ENCODE measurements around the gene PRRG3. TPM values are rescaled to one million over a fixed set of nuclear protein-coding genes. Genes with fewer than 3 reads are reported as not detected.

PRRG3 gene
- under 1 TPM; 0.05 to 0.96 TPM for total RNA-seq

DNA sequence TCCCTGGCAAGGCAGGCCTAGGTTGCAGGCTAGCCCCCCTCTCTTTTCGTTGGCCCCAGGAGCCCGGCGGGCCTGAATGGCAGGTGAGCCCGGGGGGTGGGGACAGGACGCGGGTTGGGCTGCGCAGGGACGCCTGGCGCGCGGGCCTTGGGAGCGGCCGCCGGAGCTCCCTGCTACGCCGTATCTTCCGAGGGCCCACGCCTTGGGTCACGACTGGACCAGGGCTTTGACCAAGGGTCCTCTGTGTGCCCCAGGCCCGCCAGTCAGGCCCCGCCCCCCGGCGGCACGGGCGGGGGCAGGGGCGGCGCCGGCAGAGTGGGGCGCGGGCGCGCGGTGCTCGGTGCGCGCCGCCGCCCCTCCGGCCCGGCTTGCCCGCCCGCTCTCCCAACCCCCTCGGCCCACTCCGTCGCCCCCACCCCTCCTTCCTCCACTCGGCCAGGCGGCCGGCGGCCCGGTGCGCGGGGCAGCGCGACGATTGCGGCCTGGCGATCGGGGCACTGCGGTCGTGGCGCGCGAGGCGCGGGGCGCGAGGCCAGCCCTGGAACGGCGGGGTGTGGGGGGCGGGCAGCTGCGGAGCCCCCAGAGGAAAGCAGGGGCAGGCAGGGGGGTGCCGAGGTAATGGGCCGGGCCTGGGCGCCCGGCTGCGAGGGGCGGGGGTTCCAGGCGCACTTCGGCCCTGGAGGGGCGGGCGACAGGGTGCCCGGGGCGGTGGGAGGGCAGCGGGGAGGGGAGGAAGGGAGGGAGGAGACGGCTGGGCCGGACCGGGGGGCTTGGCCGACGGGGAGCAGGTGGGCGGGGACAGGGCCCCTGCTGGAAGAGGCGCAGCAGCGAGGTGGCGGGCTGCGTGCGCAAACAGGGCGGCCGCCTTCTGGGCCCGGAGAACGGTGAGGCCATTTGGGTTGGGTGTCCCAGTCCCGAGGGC lies at the start of gene PRRG3:
PRRG3 (plus strand) TSS at position 798 of the 922 bp plus-strand sequence. CDS start 3,357 bp downstream, outside the sequence.
- no peak within 1 kb of the TSS for H3K4me3 ChIP-seq
- intact Hi-C loops (cut with DNase I) = no loop called here
- H3K27ac ChIP-seq = no peak within 1 kb of the TSS
- no peaks in the 10 kb centered on the region for H3K9me3 ChIP-seq
- H3K36me3 ChIP-seq = no peaks in the 10 kb centered on the region
- TF ChIP-seq, protein P1, sequence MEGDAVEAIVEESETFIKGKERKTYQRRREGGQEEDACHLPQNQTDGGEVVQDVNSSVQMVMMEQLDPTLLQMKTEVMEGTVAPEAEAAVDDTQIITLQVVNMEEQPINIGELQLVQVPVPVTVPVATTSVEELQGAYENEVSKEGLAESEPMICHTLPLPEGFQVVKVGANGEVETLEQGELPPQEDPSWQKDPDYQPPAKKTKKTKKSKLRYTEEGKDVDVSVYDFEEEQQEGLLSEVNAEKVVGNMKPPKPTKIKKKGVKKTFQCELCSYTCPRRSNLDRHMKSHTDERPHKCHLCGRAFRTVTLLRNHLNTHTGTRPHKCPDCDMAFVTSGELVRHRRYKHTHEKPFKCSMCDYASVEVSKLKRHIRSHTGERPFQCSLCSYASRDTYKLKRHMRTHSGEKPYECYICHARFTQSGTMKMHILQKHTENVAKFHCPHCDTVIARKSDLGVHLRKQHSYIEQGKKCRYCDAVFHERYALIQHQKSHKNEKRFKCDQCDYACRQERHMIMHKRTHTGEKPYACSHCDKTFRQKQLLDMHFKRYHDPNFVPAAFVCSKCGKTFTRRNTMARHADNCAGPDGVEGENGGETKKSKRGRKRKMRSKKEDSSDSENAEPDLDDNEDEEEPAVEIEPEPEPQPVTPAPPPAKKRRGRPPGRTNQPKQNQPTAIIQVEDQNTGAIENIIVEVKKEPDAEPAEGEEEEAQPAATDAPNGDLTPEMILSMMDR (IDR thresholded peaks at IDR 0.05) = no peak
- DNase-seq = no peak
- no peak within 1 kb of the TSS for H3K9ac ChIP-seq (ENCODE audit: low read depth in 2 of 2, low read length in 2 of 2)
- H3K4me1 ChIP-seq = no peaks in the 10 kb centered on the region
- no peaks in the 10 kb centered on the region for H3K27me3 ChIP-seq

DNA sequence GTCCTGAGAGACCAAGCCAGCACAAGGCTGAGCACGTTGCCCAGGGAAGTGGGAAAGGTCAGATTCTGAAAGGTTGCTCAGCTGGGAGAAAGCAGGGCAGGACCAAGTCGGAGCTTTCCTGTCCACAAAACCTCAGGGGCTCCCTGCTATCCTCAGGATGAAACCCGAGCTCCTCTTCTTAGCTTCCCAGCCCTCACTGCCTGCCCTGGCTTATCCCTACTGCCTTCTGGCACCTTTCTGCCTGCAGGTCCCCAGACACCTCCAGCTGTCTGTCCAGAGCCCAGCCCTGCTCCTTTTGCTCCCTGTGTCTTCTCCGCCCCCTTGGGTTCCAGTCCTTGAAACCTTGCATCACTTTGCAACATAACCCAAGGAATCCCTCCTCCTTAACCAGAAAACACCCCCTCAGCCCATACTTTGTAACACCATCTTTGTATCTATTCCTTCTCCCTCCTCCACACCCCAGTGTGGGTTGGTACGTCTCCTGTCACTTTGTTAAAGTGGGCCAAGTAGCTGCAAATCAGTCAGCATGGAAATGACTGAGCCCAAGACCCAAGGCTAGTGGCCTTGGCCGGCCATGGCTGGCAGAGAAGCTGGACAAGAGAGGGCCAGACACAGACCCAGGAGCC lies 20.0 kb upstream of the PRRG3 start:
- no peaks in the 10 kb centered on the region for H3K9me3 ChIP-seq
- no peak for DNase-seq
- no peaks in the 10 kb centered on the region for H3K4me1 ChIP-seq
- TF ChIP-seq, protein P1 (IDR thresholded peaks at IDR 0.05) = no peak
- H3K27ac ChIP-seq = no peak overlapping the region
- no peaks in the 10 kb centered on the region for H3K36me3 ChIP-seq
- intact Hi-C loops (cut with DNase I) = no loop called here
- no peak overlapping the region for H3K4me3 ChIP-seq
- H3K9ac ChIP-seq (ENCODE audit: low read depth in 2 of 2, low read length in 2 of 2) = no peak overlapping the region
- H3K27me3 ChIP-seq = no peaks in the 10 kb centered on the region

DNA sequence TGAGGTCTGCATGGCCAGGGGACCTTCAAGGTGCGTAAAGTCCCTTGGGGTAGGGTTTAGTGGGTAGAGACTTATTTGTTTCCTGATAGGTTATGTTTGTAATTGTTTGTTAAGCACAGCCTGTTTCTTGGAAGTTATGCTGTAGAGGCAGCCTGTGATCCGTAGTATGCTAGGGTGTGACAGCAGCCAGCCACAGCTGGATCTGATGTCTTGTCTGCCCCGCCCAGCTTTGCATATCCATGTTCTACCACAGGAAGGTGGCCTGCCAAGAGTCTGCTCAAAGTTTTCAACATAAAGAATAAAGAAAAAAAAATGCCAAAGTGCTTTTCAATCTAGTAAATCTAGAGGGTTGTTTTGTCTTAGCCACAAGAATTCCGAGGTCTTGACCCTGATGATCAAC lies 19.1 kb upstream of the PRRG3 start:
- Histone ChIP-seq H3K4me3 (no peak overlapping the region), H3K27me3 (no peaks in the 10 kb centered on the region), H3K4me1 (no peaks in the 10 kb centered on the region), H3K9ac (ENCODE audit: low read depth in 2 of 2, low read length in 2 of 2) (no peak overlapping the region), H3K36me3 (no peaks in the 10 kb centered on the region), H3K27ac (no peak overlapping the region), H3K9me3 (no peaks in the 10 kb centered on the region)
- TF ChIP-seq, protein P1 (IDR thresholded peaks at IDR 0.05) = no peak
- intact Hi-C loops (cut with DNase I) = no loop called here
- DNase-seq = no peak

DNA sequence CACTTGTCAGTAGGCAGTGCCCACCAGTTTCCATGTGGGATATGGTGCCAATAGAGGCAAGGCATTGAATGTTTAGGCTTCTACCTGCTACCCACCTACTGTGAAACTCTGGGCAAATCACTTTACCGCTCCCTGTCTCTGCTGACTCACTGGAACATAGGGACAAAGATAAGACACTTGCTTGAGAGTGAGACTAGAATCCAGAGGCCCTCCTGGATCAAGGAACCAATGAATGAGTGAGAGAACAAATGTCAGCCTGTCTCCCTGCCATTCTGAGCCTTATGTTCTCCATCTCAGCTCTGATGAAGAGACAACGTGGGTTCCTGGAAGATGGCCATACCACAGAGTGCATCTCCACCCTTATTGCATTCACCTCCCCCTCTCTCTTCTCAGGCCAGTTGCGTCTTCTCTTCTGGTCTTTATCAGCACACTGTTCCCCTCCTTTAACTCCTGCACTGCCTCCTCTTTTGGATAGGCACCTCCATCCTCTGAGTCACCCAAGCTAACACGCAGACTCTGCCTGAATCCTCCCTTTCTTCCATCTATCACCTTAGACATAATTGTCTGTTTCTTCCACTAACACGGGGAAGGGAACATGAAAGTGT lies 15.4 kb upstream of the PRRG3 start:
- no peak overlapping the region for H3K4me3 ChIP-seq
- no peaks in the 10 kb centered on the region for H3K27me3 ChIP-seq
- no peaks in the 10 kb centered on the region for H3K4me1 ChIP-seq
- no peak overlapping the region for H3K9ac ChIP-seq (ENCODE audit: low read depth in 2 of 2, low read length in 2 of 2)
- no peak for DNase-seq
- no peaks in the 10 kb centered on the region for H3K9me3 ChIP-seq
- no peaks in the 10 kb centered on the region for H3K36me3 ChIP-seq
- intact Hi-C loops (cut with DNase I) = loop anchor here (2.0 kb wide), 1 partner anchor 527 kb away; no protein-coding TSS in a partner anchor
- no peak overlapping the region for H3K27ac ChIP-seq
- TF ChIP-seq, protein P1 (IDR thresholded peaks at IDR 0.05) = no peak

DNA sequence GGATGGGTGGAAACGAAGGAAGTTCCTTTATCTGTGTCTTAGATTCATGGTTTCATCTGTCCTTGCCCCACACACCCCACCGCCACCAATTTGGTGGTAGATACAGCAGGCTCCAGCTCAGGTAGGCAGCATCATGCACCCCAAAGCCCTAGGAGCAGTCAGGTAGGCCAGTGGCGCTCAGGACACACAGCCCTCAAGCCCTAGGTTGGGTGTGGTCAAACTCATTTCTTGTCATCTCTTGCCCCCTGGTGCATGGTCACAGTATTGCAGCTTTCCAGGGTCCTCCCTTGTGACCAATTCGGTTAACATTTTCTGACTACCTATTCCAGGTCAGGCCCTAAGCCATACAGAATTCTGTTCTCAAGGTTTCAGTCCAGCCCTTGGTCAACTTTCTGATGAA lies 14.5 kb upstream of the PRRG3 start:
- peak; percentile 53 for DNase-seq
- Histone ChIP-seq H3K4me1 (no peaks in the 10 kb centered on the region), H3K9ac (ENCODE audit: low read depth in 2 of 2, low read length in 2 of 2) (no peak overlapping the region), H3K9me3 (no peaks in the 10 kb centered on the region), H3K36me3 (no peaks in the 10 kb centered on the region), H3K27me3 (no peaks in the 10 kb centered on the region), H3K27ac (no peak overlapping the region), H3K4me3 (no peak overlapping the region)
- TF ChIP-seq, protein P1 (IDR thresholded peaks at IDR 0.05) = peak; percentile 42
- intact Hi-C loops (cut with DNase I) = loop anchor here (2.0 kb wide), 1 partner anchor 528 kb away; no protein-coding TSS in a partner anchor
